ENCODE measurements around the gene COL8A2.

DNA sequence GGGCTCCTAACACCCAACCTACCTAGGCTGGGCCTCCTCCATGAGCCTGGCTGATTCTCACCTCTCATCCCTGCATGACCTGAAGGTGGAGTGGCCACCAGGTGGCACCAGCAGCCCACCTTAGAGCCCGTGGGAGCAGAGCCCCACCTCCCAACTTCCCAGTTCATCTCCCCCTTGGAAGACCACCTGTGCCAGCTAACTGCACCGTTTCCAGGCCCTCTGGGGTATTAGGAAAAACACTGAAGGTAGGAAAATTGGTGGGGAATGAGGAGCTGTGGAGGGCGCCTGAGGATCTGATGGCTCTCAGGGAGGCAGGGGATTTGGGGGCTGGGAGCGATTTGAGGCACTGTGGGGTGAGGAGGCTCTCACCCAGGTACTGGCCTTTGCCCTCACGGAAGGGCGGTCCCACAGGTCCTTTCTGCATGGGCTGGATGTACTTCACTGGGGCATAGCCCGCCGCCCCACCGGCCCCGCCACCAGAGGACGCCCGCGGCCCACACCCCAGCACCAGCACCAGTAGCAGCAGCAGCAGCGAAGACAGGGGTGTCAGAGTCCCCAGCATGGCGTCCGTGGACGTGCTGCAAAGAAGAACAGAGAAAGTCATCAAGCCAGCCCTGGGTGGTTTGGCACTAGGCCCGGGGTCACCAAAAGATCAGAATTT, 25.2 kb downstream of the COL8A2 start:
- TF ChIP-seq EZH2phosphoT487 (IDR thresholded peaks at IDR 0.05; ENCODE audit: borderline replicate concordance): no peak
- TF ChIP-seq, protein P1, sequence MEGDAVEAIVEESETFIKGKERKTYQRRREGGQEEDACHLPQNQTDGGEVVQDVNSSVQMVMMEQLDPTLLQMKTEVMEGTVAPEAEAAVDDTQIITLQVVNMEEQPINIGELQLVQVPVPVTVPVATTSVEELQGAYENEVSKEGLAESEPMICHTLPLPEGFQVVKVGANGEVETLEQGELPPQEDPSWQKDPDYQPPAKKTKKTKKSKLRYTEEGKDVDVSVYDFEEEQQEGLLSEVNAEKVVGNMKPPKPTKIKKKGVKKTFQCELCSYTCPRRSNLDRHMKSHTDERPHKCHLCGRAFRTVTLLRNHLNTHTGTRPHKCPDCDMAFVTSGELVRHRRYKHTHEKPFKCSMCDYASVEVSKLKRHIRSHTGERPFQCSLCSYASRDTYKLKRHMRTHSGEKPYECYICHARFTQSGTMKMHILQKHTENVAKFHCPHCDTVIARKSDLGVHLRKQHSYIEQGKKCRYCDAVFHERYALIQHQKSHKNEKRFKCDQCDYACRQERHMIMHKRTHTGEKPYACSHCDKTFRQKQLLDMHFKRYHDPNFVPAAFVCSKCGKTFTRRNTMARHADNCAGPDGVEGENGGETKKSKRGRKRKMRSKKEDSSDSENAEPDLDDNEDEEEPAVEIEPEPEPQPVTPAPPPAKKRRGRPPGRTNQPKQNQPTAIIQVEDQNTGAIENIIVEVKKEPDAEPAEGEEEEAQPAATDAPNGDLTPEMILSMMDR (conservative IDR thresholded peaks at IDR 0.05; ENCODE audit: low read length): peak; percentile 91
